ENCODE results near the gene C1orf21.
A peak's percentile ranks its signal among the peaks of the same experiment; 100 is the strongest.

Gene C1orf21

GRCh38 chr1:184541537-184542152 is 154.8 kb downstream of the C1orf21 start:
- TF ChIP-seq ARNTL (CRISPR knock-in tag; IDR thresholded peaks at IDR 0.05; ENCODE audit: borderline replicate concordance, low read depth) (no peak), PPARA (CRISPR knock-in tag; IDR thresholded peaks at IDR 0.05; ENCODE audit: borderline replicate concordance) (no peak), BACH2 (CRISPR knock-in tag; IDR thresholded peaks at IDR 0.05; ENCODE audit: borderline replicate concordance) (no peak), TCF4 (CRISPR knock-in tag; IDR thresholded peaks at IDR 0.05; ENCODE audit: borderline replicate concordance) (no peak), TOX (CRISPR knock-in tag; IDR thresholded peaks at IDR 0.05; ENCODE audit: borderline replicate concordance) (no peak), SNAI2 (CRISPR knock-in tag; IDR thresholded peaks at IDR 0.05) (no peak), ZC3H10 (CRISPR knock-in tag; IDR thresholded peaks at IDR 0.05) (no peak), ZNF70 (CRISPR knock-in tag; IDR thresholded peaks at IDR 0.05) (no peak), ZNF8 (CRISPR knock-in tag; IDR thresholded peaks at IDR 0.05) (no peak), ZFP3 (CRISPR knock-in tag; IDR thresholded peaks at IDR 0.05) (no peak), ZNF565 (CRISPR knock-in tag; conservative IDR thresholded peaks at IDR 0.05; ENCODE audit: low read depth) (no peak), ESRRG (CRISPR knock-in tag; IDR thresholded peaks at IDR 0.05) (no peak), OSR1 (CRISPR knock-in tag; IDR thresholded peaks at IDR 0.05) (no peak)
- TF ChIP-seq, protein P1, sequence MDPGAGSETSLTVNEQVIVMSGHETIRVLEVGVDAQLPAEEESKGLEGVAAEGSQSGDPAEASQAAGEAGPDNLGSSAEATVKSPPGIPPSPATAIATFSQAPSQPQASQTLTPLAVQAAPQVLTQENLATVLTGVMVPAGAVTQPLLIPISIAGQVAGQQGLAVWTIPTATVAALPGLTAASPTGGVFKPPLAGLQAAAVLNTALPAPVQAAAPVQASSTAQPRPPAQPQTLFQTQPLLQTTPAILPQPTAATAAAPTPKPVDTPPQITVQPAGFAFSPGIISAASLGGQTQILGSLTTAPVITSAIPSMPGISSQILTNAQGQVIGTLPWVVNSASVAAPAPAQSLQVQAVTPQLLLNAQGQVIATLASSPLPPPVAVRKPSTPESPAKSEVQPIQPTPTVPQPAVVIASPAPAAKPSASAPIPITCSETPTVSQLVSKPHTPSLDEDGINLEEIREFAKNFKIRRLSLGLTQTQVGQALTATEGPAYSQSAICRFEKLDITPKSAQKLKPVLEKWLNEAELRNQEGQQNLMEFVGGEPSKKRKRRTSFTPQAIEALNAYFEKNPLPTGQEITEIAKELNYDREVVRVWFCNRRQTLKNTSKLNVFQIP (CRISPR knock-in tag; IDR thresholded peaks at IDR 0.05; ENCODE audit: borderline replicate concordance, low read depth), result no peak
- TF ChIP-seq, protein P2, sequence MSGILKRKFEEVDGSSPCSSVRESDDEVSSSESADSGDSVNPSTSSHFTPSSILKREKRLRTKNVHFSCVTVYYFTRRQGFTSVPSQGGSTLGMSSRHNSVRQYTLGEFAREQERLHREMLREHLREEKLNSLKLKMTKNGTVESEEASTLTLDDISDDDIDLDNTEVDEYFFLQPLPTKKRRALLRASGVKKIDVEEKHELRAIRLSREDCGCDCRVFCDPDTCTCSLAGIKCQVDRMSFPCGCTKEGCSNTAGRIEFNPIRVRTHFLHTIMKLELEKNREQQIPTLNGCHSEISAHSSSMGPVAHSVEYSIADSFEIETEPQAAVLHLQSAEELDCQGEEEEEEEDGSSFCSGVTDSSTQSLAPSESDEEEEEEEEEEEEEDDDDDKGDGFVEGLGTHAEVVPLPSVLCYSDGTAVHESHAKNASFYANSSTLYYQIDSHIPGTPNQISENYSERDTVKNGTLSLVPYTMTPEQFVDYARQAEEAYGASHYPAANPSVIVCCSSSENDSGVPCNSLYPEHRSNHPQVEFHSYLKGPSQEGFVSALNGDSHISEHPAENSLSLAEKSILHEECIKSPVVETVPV (CRISPR knock-in tag; IDR thresholded peaks at IDR 0.05), result no peak
- TF ChIP-seq, protein P3, sequence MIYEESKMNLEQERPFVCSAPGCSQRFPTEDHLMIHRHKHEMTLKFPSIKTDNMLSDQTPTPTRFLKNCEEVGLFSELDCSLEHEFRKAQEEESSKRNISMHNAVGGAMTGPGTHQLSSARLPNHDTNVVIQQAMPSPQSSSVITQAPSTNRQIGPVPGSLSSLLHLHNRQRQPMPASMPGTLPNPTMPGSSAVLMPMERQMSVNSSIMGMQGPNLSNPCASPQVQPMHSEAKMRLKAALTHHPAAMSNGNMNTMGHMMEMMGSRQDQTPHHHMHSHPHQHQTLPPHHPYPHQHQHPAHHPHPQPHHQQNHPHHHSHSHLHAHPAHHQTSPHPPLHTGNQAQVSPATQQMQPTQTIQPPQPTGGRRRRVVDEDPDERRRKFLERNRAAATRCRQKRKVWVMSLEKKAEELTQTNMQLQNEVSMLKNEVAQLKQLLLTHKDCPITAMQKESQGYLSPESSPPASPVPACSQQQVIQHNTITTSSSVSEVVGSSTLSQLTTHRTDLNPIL (CRISPR knock-in tag; IDR thresholded peaks at IDR 0.05; ENCODE audit: low read depth), result no peak
- TF ChIP-seq, protein P4, sequence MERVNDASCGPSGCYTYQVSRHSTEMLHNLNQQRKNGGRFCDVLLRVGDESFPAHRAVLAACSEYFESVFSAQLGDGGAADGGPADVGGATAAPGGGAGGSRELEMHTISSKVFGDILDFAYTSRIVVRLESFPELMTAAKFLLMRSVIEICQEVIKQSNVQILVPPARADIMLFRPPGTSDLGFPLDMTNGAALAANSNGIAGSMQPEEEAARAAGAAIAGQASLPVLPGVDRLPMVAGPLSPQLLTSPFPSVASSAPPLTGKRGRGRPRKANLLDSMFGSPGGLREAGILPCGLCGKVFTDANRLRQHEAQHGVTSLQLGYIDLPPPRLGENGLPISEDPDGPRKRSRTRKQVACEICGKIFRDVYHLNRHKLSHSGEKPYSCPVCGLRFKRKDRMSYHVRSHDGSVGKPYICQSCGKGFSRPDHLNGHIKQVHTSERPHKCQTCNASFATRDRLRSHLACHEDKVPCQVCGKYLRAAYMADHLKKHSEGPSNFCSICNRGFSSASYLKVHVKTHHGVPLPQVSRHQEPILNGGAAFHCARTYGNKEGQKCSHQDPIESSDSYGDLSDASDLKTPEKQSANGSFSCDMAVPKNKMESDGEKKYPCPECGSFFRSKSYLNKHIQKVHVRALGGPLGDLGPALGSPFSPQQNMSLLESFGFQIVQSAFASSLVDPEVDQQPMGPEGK (CRISPR knock-in tag; IDR thresholded peaks at IDR 0.05; ENCODE audit: borderline replicate concordance), result no peak
- ATAC-seq, result peak; percentile 75

GRCh38 chr1:184542291-184542690 is 155.5 kb downstream of the C1orf21 start:
- TF ChIP-seq ZNF565 (CRISPR knock-in tag; conservative IDR thresholded peaks at IDR 0.05; ENCODE audit: low read depth), result no peak
- TF ChIP-seq RARB (CRISPR knock-in tag; IDR thresholded peaks at IDR 0.05), result no peak
- TF ChIP-seq PPARA (CRISPR knock-in tag; IDR thresholded peaks at IDR 0.05; ENCODE audit: borderline replicate concordance), result no peak
- TF ChIP-seq, protein P3 (CRISPR knock-in tag; IDR thresholded peaks at IDR 0.05; ENCODE audit: low read depth), result no peak
- no peak for TF ChIP-seq TOX (CRISPR knock-in tag; IDR thresholded peaks at IDR 0.05; ENCODE audit: borderline replicate concordance)
- TF ChIP-seq TCF4 (CRISPR knock-in tag; IDR thresholded peaks at IDR 0.05; ENCODE audit: borderline replicate concordance), result no peak
- TF ChIP-seq SNAI2 (CRISPR knock-in tag; IDR thresholded peaks at IDR 0.05), result no peak
- no peak for TF ChIP-seq CSDC2 (CRISPR knock-in tag; IDR thresholded peaks at IDR 0.05)
- TF ChIP-seq BACH2 (CRISPR knock-in tag; IDR thresholded peaks at IDR 0.05; ENCODE audit: borderline replicate concordance), result no peak
- no peak for TF ChIP-seq ZFP3 (CRISPR knock-in tag; IDR thresholded peaks at IDR 0.05)
- no peak for TF ChIP-seq ZFP30 (CRISPR knock-in tag; IDR thresholded peaks at IDR 0.05)
- no peak for TF ChIP-seq GLIS3 (CRISPR knock-in tag; IDR thresholded peaks at IDR 0.05)
- no peak for TF ChIP-seq ESRRG (CRISPR knock-in tag; IDR thresholded peaks at IDR 0.05)
- no peak for ATAC-seq

DNA sequence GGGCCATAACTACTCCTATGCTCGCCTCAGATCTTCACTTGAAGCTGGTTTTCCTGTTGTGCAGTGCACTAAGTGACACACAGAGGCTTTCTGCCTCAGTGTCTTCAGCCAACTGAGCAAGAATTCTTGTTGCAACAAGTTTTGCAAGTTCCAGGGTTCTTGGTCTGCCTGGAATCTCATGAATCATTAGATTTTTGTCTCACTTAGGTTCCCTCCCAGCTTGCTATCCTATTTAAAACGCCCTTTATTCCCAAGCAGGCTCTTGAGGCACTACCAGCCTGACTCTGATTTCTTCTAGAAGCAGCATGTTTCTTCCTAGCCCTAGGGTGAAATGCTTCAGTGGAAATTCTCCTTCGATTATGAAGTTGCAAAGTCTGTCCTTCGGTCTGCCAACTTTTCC is 158.8 kb downstream of the C1orf21 start:
- TF ChIP-seq RARB (CRISPR knock-in tag; IDR thresholded peaks at IDR 0.05) (no peak), ZC3H10 (CRISPR knock-in tag; IDR thresholded peaks at IDR 0.05) (no peak), ESRRG (CRISPR knock-in tag; IDR thresholded peaks at IDR 0.05) (no peak), ARNTL (CRISPR knock-in tag; IDR thresholded peaks at IDR 0.05; ENCODE audit: borderline replicate concordance, low read depth) (no peak), ZNF8 (CRISPR knock-in tag; IDR thresholded peaks at IDR 0.05) (no peak)
- TF ChIP-seq, protein P5, sequence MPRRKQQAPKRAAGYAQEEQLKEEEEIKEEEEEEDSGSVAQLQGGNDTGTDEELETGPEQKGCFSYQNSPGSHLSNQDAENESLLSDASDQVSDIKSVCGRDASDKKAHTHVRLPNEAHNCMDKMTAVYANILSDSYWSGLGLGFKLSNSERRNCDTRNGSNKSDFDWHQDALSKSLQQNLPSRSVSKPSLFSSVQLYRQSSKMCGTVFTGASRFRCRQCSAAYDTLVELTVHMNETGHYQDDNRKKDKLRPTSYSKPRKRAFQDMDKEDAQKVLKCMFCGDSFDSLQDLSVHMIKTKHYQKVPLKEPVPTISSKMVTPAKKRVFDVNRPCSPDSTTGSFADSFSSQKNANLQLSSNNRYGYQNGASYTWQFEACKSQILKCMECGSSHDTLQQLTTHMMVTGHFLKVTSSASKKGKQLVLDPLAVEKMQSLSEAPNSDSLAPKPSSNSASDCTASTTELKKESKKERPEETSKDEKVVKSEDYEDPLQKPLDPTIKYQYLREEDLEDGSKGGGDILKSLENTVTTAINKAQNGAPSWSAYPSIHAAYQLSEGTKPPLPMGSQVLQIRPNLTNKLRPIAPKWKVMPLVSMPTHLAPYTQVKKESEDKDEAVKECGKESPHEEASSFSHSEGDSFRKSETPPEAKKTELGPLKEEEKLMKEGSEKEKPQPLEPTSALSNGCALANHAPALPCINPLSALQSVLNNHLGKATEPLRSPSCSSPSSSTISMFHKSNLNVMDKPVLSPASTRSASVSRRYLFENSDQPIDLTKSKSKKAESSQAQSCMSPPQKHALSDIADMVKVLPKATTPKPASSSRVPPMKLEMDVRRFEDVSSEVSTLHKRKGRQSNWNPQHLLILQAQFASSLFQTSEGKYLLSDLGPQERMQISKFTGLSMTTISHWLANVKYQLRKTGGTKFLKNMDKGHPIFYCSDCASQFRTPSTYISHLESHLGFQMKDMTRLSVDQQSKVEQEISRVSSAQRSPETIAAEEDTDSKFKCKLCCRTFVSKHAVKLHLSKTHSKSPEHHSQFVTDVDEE (CRISPR knock-in tag; IDR thresholded peaks at IDR 0.05), result no peak
- ATAC-seq, result no peak
